Endothelial cell of umbilical vein (primary cell): ENCODE measurements around the gene CD72. TPM values are rescaled to one million over a fixed set of nuclear protein-coding genes. Genes with fewer than 3 reads are reported as not detected.

ENCODE experiments used
- BruUV-seq: library from RNA; stranded (reverse); fragments of 400-500 nt; replicated peaks from 2 replicates; lab custom pipeline; 2021; lab: Mats Ljungman, UMichigan
- CTCF ChIA-PET: fragments of 300-600, 350-600 bp; sonication (Branson Sonifier 250); formaldehyde crosslinking; loops from one replicate; lab custom pipeline; 2021; ENCODE audit warnings: antibody characterized with exemption, inconsistent platforms; lab: Charles Lee
- POLR2A ChIA-PET: fragments of 300-600, 350-600 bp; sonication (Branson Sonifier 250); formaldehyde crosslinking; loops from one replicate; lab custom pipeline; 2021; ENCODE audit warnings: antibody characterized with exemption, inconsistent platforms; lab: Charles Lee
- DNase-seq: peaks from one replicate; pipeline ENCODE4 v3.0.0-alpha.2; 2011; ENCODE audit warnings: low read depth, low spot score
- FAIRE-seq: peaks from 2 replicates; lab custom pipeline; 2011; peaks lifted over from hg19 to GRCh38; lab: Jason Lieb, UNC
- H2AFZ ChIP-seq: 2 replicates; pipeline ENCODE4 v1.6.0; 2012; ENCODE audit warnings: low read depth, low read length, control low read depth, inconsistent platforms
- H3K27ac ChIP-seq: 2 replicates; pipeline ENCODE4 v1.5.1; 2011; ENCODE audit warnings: low read depth, mild to moderate bottlenecking, control low read depth, low read length, moderate library complexity; ENCODE audit not compliant: insufficient read depth
- H3K27me3 ChIP-seq, 2 experiments: 2 replicates each; pipeline versions ENCODE4 v1.6.0 to v1.6.1; 2011; ENCODE audit warnings: low read length in 2 of 2, mixed read lengths in 1 of 2; ENCODE audit not compliant: control insufficient read depth in 2 of 2, insufficient read depth in 2 of 2
- H3K36me3 ChIP-seq, 2 experiments: 2 replicates in 1 of 2; 3 replicates in 1 of 2; pipeline ENCODE4 v1.5.1; 2011; ENCODE audit warnings: low read length in 2 of 2, mild to moderate bottlenecking in 1 of 2, moderate library complexity in 1 of 2; ENCODE audit not compliant: control insufficient read depth in 2 of 2, insufficient read depth in 2 of 2; ENCODE audit errors: extremely low read depth in 1 of 2
- H3K4me1 ChIP-seq: 3 replicates; pipeline ENCODE4 v1.5.1; 2011; ENCODE audit warnings: mild to moderate bottlenecking, low read length; ENCODE audit not compliant: control insufficient read depth, insufficient read depth; ENCODE audit errors: extremely low read depth
- H3K4me2 ChIP-seq: 2 replicates; pipeline ENCODE4 v1.6.1; 2011; ENCODE audit warnings: low read length, control low read depth, mixed read lengths; ENCODE audit not compliant: insufficient read depth
- H3K4me3 ChIP-seq, 3 experiments: fragments of 200-600 bp in 1 of 3; sonication (generic), shearing (Covaris generic) in 1 of 3; replicated peaks in 1 of 3; 2 replicates each; pipeline ENCODE4 v1.5.1; 2011 to 2016; ENCODE audit warnings: control low read depth in 3 of 3, low read length in 3 of 3, mild to moderate bottlenecking in 2 of 3, inconsistent platforms in 1 of 3, low read depth in 1 of 3, moderate library complexity in 1 of 3; ENCODE audit not compliant: insufficient read depth in 1 of 3
- H3K79me2 ChIP-seq: 2 replicates; pipeline ENCODE4 v1.6.0; 2012; ENCODE audit warnings: low read length, inconsistent platforms; ENCODE audit not compliant: control insufficient read depth, insufficient read depth
- H3K9ac ChIP-seq: replicated peaks from 2 replicates; pipeline ENCODE3; 2011; ENCODE audit warnings: low read length, control low read depth; ENCODE audit not compliant: insufficient read depth; ENCODE audit errors: extremely low read depth
- H3K9me1 ChIP-seq: replicated peaks from 3 replicates; pipeline ENCODE4 v1.6.0; 2011; ENCODE audit warnings: mild to moderate bottlenecking, low read length; ENCODE audit not compliant: control insufficient read depth, insufficient read depth; ENCODE audit errors: extremely low read depth
- H3K9me3 ChIP-seq: replicated peaks from 2 replicates; pipeline ENCODE4 v1.5.1; 2012; ENCODE audit warnings: low read length, inconsistent platforms; ENCODE audit not compliant: control insufficient read depth, insufficient read depth
- H4K20me1 ChIP-seq: replicated peaks from 2 replicates; pipeline ENCODE3; 2011; ENCODE audit warnings: mild to moderate bottlenecking, low read length; ENCODE audit not compliant: control insufficient read depth, insufficient read depth; ENCODE audit errors: extremely low read depth
- CTCF ChIP-seq, 2 donors: IDR thresholded peaks; 1 replicate in 1 of 2; 2 replicates in 1 of 2; pipeline ENCODE4 v1.5.1; 2011; ENCODE audit warnings: low read length in 2 of 2, mild to moderate bottlenecking in 2 of 2, moderate library complexity in 2 of 2, control low read depth in 1 of 2, inconsistent platforms in 1 of 2, low read depth in 1 of 2; ENCODE audit not compliant: insufficient read depth in 1 of 2; ENCODE audit errors: extremely low read depth in 1 of 2
- EZH2 ChIP-seq: IDR thresholded peaks from 2 replicates; pipeline ENCODE4 v1.6.1; 2012; ENCODE audit warnings: borderline replicate concordance, low read depth, mild to moderate bottlenecking, moderate library complexity, low read length, inconsistent platforms; ENCODE audit not compliant: severe bottlenecking
- FOS ChIP-seq: IDR thresholded peaks from 2 replicates; pipeline ENCODE4 v1.6.1; 2011; ENCODE audit warnings: mild to moderate bottlenecking, low read length, moderate library complexity, borderline replicate concordance; ENCODE audit not compliant: insufficient read depth
- GATA2 ChIP-seq: IDR thresholded peaks from 2 replicates; pipeline ENCODE4 v1.7.0; 2011; ENCODE audit warnings: low read depth, mild to moderate bottlenecking, moderate library complexity, mixed read lengths, low read length; ENCODE audit not compliant: insufficient read length, insufficient read depth
- JUN ChIP-seq: IDR thresholded peaks from 2 replicates; pipeline ENCODE4 v1.6.1; 2011; ENCODE audit warnings: borderline replicate concordance, low read depth; ENCODE audit not compliant: insufficient read length, insufficient read depth
- MYC ChIP-seq: IDR thresholded peaks from one replicate; pipeline ENCODE4 v1.6.1; 2011; ENCODE audit warnings: mild to moderate bottlenecking, low read depth, low read length
- POLR2A ChIP-seq: IDR thresholded peaks from 2 replicates; pipeline ENCODE4 v1.6.1; 2012; ENCODE audit warnings: low read depth, mild to moderate bottlenecking, control low read depth, low read length
- POLR2AphosphoS5 ChIP-seq: IDR thresholded peaks from 2 replicates; pipeline ENCODE4 v1.6.1; 2012; ENCODE audit warnings: low read depth, mild to moderate bottlenecking, control low read depth, low read length, moderate library complexity; ENCODE audit not compliant: insufficient read depth
- dilution Hi-C: fragments of 300-500 bp; cut with MboI; formaldehyde crosslinking; loops from one replicate; pipeline ENCODE4 v1.15.0; 2019; ENCODE audit warnings: low sequenced_read_pairs; ENCODE audit not compliant: extremely low pct_ligation_motif_present
- intact Hi-C: fragments of 100-400 bp; cut with micrococcal nuclease; formaldehyde crosslinking; loops from one replicate; pipeline ENCODE4 v1.10.0; 2022
- polyA plus RNA-seq, 4 experiments: library from polyadenylated mRNA; depleted of rRNA in 3 of 4; stranded (reverse) in 3 of 4; unstranded in 1 of 4; fragments of >200 nt; gene quantifications; 2 replicates each; pipeline versions ENCODE4 v1.2.1 to v1.2.3, GENCODE V29; 2011 to 2012; ENCODE audit warnings: missing spikeins in 1 of 4
- total RNA-seq: library from RNA; stranded (reverse); gene quantifications from 2 replicates; pipeline ENCODE4 v1.2.3, GENCODE V29; 2021
- TF ChIP-seq, protein P1 (sequence below): IDR thresholded peaks from 2 replicates; pipeline ENCODE4 v1.6.1; 2011; ENCODE audit not compliant: insufficient read depth, insufficient read length

Gene CD72
- total and polyA plus RNA-seq, 2 donors (not counting 3 experiments of a cell fraction or from before 2014, with no cell fraction given): 0.39 TPM; not detected in 1

DNA sequence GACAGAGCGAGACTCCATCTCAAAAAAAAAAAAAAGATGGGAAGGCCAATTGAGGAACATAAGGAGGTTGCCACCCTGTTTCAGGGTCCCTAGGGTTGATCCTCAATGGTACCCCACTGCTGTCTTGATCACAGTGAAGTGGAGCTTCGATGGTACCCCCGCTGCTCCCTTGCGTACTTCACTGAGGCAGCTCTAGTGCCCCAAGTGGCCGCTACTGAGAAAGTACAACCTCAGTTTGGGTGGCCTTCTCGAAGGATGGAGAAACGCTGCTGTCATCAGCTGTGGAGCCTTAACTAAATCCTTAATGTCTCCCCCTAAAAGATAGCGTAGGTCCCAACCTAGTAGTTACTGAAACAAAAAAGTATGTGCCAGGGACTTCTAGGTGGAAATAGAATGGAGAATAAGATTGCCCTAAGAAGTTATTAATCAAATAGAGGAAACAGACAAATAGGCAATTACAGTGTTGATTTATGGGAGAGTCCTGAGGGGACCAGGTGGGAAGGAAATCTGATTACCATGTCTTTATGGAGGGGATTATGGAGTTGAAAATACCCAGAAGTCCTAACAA is 6.9 kb downstream of the CD72 start:
- no peak overlapping the region for H3K4me3 ChIP-seq
- FAIRE-seq (peak; percentile 83), DNase-seq (peak; percentile 37)
- no peaks in the 10 kb centered on the region for H3K4me1 ChIP-seq
- POLR2A ChIA-PET: interaction anchor here (0.6 kb wide), 1 partner anchor 438 kb away, joined by 4 read pairs; no protein-coding TSS in a partner anchor
- no peaks in the 10 kb centered on the region for H4K20me1 ChIP-seq
- H3K4me2 ChIP-seq: no peak overlapping the region
- intact Hi-C loops (no loop called here), dilution Hi-C loops (no loop called here)
- BruUV-seq: no TSS peak
- no peak overlapping the region for H3K9ac ChIP-seq
- no peaks in the 10 kb centered on the region for H3K79me2 ChIP-seq
- no peaks in the 10 kb centered on the region for H3K9me3 ChIP-seq
- H3K27me3 ChIP-seq: peaks cover 17 to 21% of the 10 kb centered on the region in 2 experiments
- TF ChIP-seq CTCF (IDR thresholded peaks at IDR 0.05; ENCODE audit: extremely low read depth in 1 of 2, insufficient read depth in 1 of 2, low read depth in 1 of 2, low read length in 2 of 2) (peak; percentile 67 to 80), EZH2 (no peak)
- CTCF ChIA-PET: interaction anchor here (0.6 to 4.4 kb wide), 19 partner anchors 9 to 497 kb away, joined by 3 to 36 read pairs (median 3); partner anchors contain the start of gene ATOSB
- no peak overlapping the region for H3K27ac ChIP-seq
- H3K9me1 ChIP-seq: no peaks in the 10 kb centered on the region
- no peak overlapping the region for H2AFZ ChIP-seq
- peaks cover 3 to 14% of the 10 kb centered on the region in 2 experiments for H3K36me3 ChIP-seq

DNA sequence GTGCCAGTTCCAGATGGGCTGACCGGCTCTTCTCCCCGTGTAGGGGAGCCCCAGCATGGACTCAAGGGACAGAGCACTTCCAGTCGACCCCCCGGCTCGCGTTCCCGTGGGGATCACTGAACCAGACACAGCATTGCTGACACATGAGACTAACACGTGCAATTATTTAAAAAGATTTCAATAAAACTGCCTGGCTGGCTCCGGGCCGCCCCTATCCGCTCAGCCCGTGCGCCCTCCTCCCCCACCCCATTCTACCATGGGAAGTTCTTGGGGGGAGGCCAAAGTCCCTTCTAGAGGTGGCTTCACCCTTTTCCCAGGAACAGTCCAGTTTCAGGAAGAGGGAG is 8.4 kb downstream of the CD72 start:
- no peak overlapping the region for H3K27ac ChIP-seq
- H3K79me2 ChIP-seq: no peaks in the 10 kb centered on the region
- peaks cover 7% of the 10 kb centered on the region for H3K4me1 ChIP-seq
- TF ChIP-seq CTCF (IDR thresholded peaks at IDR 0.05; ENCODE audit: extremely low read depth in 1 of 2, insufficient read depth in 1 of 2, low read depth in 1 of 2, low read length in 2 of 2): no peak
- TF ChIP-seq, protein P1, sequence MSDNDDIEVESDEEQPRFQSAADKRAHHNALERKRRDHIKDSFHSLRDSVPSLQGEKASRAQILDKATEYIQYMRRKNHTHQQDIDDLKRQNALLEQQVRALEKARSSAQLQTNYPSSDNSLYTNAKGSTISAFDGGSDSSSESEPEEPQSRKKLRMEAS: no peak
- TF ChIP-seq POLR2AphosphoS5: no peak
- no peak for TF ChIP-seq EZH2
- TF ChIP-seq MYC: no peak
- TF ChIP-seq JUN: no peak
- TF ChIP-seq FOS: no peak
- no peak for TF ChIP-seq POLR2A
- TF ChIP-seq GATA2: no peak
- H3K4me3 ChIP-seq: no peak overlapping the region
- H3K9ac ChIP-seq: no peak overlapping the region
- dilution Hi-C loops: no loop called here
- H3K36me3 ChIP-seq: peaks cover 3 to 14% of the 10 kb centered on the region in 2 experiments
- no peak overlapping the region for H3K4me2 ChIP-seq
- BruUV-seq: no TSS peak
- H3K9me3 ChIP-seq: no peaks in the 10 kb centered on the region
- intact Hi-C loops: no loop called here
- H3K27me3 ChIP-seq: peaks cover 3 to 7% of the 10 kb centered on the region in 2 experiments
- H3K9me1 ChIP-seq: no peaks in the 10 kb centered on the region
- no peak for DNase-seq
- H2AFZ ChIP-seq: no peak overlapping the region
- ChIA-PET CTCF (interaction anchor here (0.7 kb wide), 1 partner anchor 87 kb away, joined by 3 read pairs; no protein-coding TSS in a partner anchor), POLR2A (no interaction called here)
- FAIRE-seq: no peak
- no peaks in the 10 kb centered on the region for H4K20me1 ChIP-seq
